Nephron (organoid): ENCODE data around the gene GJB6.
"Not testable (repeated sequence)": the region's sequence is repeated elsewhere in the genome, so short reads cannot be mapped to it uniquely, and the experiment has no call there.

ENCODE experiments used
- H3K27ac Mint-ChIP-seq, 3 experiments: 2 replicates each; pipeline ENCODE4 v1.8.0; 2020; ENCODE audit warnings: mixed read lengths in 3 of 3, mild to moderate bottlenecking in 2 of 3, moderate library complexity in 1 of 3
- H3K27me3 Mint-ChIP-seq: 2 replicates; pipeline ENCODE4 v1.8.0; 2021; ENCODE audit warnings: low read depth, mild to moderate bottlenecking, moderate library complexity, mixed read lengths
- H3K36me3 Mint-ChIP-seq: 2 replicates; pipeline ENCODE4 v1.8.0; 2020; ENCODE audit warnings: low read depth, mixed read lengths
- H3K4me1 Mint-ChIP-seq: 2 replicates; pipeline ENCODE4 v1.8.0; 2020; ENCODE audit warnings: mixed read lengths
- H3K4me3 Mint-ChIP-seq, 3 experiments: 2 replicates each; pipeline ENCODE4 v1.8.0; 2020; ENCODE audit warnings: mild to moderate bottlenecking in 3 of 3, mixed read lengths in 3 of 3, moderate library complexity in 2 of 3
- H3K9me3 Mint-ChIP-seq: 2 replicates; pipeline ENCODE4 v1.8.0; 2020; ENCODE audit warnings: mixed read lengths
- TF ChIP-seq, protein P1 (sequence below), 3 experiments: fragments of 200-600 bp; sonication (generic); IDR thresholded peaks; one replicate each; pipeline ENCODE4 v1.5.0; 2021; ENCODE audit warnings: antibody characterized with exemption in 3 of 3; ENCODE audit not compliant: unreplicated experiment in 3 of 3

GJB6 gene

DNA sequence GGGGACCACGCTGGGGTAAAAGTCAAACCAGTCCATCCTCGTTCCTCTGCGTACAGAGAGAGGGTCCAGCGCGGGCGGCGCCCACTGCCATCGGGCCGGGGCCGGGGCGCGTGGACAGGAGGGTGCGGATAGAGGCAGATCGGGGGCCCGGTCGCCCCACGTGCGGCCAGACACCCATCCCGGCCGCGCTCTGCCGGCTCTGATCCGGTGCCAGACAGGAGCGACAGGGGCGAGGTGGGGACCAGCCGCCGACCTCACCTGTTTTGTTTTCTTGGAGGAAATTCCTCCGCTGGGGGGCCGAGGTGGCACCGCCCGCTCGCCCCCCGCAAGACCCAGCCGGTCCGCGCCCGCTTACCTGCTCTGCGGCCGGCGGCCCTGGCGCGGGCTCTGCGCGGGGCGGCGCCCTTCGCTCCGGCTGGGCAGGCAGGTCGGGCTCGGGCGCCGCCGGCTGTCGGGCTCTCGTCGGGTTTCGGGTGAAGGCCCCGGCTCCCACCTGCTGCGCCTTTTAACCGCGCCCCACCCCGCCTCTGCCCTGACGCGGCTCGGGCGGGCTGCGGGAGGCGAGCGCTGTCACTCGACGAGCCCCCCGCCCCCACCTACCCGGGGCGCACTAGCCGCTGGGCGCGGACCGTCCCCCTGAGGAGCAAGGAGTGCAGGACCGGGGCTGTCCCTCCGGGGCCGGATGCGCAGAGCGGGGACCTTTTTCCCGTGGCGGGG is at the start of gene GJB6:
Gene GJB6 (minus strand): TSS at position 481 of the 717 bp plus-strand sequence. CDS start 8,839 bp downstream, outside the sequence.
- Mint-ChIP-seq H3K4me3 (peak within 1 kb of the TSS; percentile 64 to 67 (median 64)), H3K36me3 (no peaks in the 10 kb centered on the region), H3K27ac (peak within 1 kb of the TSS in 1 of 3 experiments; percentile 22), H3K27me3 (peaks cover 79% of the 10 kb centered on the region), H3K9me3 (peaks cover 4% of the 10 kb centered on the region), H3K4me1 (peaks cover 10% of the 10 kb centered on the region)
- TF ChIP-seq, protein P1, sequence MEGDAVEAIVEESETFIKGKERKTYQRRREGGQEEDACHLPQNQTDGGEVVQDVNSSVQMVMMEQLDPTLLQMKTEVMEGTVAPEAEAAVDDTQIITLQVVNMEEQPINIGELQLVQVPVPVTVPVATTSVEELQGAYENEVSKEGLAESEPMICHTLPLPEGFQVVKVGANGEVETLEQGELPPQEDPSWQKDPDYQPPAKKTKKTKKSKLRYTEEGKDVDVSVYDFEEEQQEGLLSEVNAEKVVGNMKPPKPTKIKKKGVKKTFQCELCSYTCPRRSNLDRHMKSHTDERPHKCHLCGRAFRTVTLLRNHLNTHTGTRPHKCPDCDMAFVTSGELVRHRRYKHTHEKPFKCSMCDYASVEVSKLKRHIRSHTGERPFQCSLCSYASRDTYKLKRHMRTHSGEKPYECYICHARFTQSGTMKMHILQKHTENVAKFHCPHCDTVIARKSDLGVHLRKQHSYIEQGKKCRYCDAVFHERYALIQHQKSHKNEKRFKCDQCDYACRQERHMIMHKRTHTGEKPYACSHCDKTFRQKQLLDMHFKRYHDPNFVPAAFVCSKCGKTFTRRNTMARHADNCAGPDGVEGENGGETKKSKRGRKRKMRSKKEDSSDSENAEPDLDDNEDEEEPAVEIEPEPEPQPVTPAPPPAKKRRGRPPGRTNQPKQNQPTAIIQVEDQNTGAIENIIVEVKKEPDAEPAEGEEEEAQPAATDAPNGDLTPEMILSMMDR (IDR thresholded peaks at IDR 0.05; ENCODE audit: unreplicated experiment in 3 of 3) = no peak

DNA sequence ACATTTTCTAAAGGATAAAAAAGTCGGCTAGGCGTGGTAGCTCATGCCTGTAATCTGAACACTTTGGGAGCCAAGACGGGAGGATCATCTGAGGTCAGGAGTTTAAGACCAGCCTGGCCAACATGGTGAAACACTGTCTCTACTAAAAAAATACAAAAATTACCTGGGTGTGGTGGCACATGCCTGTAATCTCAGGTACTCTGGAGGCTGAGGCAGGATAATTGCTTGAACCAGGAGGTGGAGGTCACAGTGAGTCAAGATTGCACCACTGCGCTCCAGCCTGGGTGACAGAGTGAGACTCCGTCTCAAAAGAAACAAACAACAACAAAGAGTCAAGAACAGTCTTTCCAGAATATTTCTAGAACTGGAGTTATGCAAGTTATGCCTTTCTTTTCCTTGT is 44.8 kb upstream of the GJB6 start:
- H3K27ac Mint-ChIP-seq, H3K4me1 Mint-ChIP-seq, H3K36me3 Mint-ChIP-seq, H3K9me3 Mint-ChIP-seq, H3K4me3 Mint-ChIP-seq, H3K27me3 Mint-ChIP-seq: not testable (repeated sequence)

DNA sequence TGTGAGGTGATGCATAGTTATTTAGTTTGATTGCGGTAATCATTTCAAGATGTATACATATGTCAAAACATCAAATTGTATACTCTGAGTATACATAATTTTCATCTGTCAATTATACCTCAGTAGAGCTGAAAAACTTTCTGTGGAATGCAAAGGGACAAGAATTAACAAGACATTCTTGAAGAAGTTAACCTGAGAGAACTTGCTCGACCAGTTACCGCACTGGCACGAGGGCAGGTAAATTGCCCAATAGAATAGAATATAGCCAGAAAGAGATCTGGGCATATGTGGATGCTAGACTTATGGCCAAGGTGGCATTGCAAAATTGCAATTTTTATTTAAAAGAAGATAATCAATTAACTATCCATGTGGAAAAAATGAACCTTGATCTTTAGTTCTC is 42.3 kb upstream of the GJB6 start:
- TF ChIP-seq, protein P1 (IDR thresholded peaks at IDR 0.05; ENCODE audit: unreplicated experiment in 3 of 3) = no peak
- Mint-ChIP-seq H3K27ac (no peak overlapping the region), H3K4me3 (no peak overlapping the region), H3K27me3 (peaks cover 12% of the 10 kb centered on the region), H3K9me3 (peaks cover 3% of the 10 kb centered on the region), H3K36me3 (no peaks in the 10 kb centered on the region), H3K4me1 (peaks cover 6% of the 10 kb centered on the region)

DNA sequence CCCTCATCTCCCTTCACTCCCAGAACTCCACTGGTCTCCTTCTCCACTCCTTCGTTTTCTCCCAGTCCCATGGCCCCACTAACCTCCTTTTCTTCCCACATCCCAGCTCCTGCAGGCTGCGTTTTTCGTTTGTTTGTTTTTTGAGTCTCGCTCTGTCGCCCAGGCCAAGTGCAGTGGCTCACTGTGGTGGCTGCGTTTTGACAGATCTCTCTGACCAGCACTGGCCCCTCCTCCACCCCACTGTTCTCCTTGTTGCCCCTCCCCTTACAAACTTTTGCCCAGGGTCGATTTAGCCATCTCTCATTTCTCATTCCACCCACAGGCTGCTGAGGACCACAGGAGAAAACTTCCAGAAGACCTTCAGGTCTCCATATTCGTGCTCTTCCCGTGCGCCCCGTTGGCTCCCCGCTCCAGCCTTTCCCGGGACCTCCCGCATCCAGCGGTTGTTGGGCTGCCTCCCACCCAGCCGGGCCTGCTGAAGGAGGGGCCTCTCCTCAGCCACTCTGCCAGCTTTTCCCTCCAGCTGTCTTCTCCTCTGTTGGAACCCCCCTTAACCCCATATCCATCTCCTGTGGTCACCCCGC is 40.6 kb upstream of the GJB6 start:
- Mint-ChIP-seq H3K9me3 (peaks cover 3% of the 10 kb centered on the region), H3K27ac (peak overlapping the region in 1 of 3 experiments; percentile 22), H3K4me3 (no peak overlapping the region), H3K4me1 (peaks cover 6% of the 10 kb centered on the region), H3K36me3 (no peaks in the 10 kb centered on the region), H3K27me3 (peaks cover 12% of the 10 kb centered on the region)
- TF ChIP-seq, protein P1 (IDR thresholded peaks at IDR 0.05; ENCODE audit: unreplicated experiment in 3 of 3) = no peak

DNA sequence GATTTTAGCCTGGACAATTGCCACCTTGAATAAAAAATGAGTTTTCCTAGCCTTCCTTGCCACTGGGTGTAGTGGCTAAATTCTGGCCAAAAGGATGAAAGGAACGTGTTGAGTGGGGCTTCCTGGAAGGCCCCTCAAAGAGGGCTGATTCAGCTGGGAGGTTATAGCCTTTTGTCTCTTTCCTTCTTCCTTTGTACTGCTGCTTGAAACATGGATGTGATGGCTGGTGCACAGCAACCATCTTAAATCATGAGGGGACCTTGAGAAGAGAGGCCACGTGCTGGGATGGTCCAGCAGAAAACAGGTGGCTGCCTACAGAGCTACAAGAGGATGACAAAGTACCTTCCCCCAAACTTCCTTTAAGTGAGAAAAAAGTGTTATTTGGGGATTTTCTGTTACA is 40.0 kb upstream of the GJB6 start:
- Mint-ChIP-seq H3K4me1 (peaks cover 6% of the 10 kb centered on the region), H3K27ac (no peak overlapping the region), H3K27me3 (peaks cover 12% of the 10 kb centered on the region), H3K36me3 (no peaks in the 10 kb centered on the region), H3K9me3 (peaks cover 3% of the 10 kb centered on the region), H3K4me3 (no peak overlapping the region)
- TF ChIP-seq, protein P1 (IDR thresholded peaks at IDR 0.05; ENCODE audit: unreplicated experiment in 3 of 3) = no peak

DNA sequence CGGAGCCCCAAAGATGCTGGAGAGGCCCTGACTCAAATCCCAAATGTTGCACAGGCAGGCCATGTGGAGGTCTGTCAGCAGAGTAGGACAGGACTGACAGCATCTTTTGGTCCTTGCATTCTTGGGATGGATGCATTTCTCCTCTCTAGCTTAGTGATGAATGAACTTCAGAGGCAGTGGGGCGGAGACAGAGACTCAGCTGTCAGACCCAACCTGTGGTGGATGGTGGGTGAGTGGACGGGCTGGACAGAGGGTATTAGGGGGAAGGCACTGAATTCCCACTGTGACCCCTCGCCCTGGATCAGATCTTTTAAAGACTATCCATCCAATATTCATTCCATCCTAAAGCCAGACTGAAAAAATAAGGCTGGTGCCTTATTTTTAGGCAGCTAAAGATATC is 39.3 kb upstream of the GJB6 start:
- peaks cover 6% of the 10 kb centered on the region for H3K4me1 Mint-ChIP-seq
- H3K9me3 Mint-ChIP-seq = peaks cover 3% of the 10 kb centered on the region
- H3K36me3 Mint-ChIP-seq = no peaks in the 10 kb centered on the region
- peaks cover 12% of the 10 kb centered on the region for H3K27me3 Mint-ChIP-seq
- no peak overlapping the region for H3K27ac Mint-ChIP-seq
- TF ChIP-seq, protein P1 (IDR thresholded peaks at IDR 0.05; ENCODE audit: unreplicated experiment in 3 of 3) = no peak
- H3K4me3 Mint-ChIP-seq = no peak overlapping the region
